Keratinocyte (primary cell): ENCODE measurements around the gene DMKN. TPM values are rescaled to one million over a fixed set of nuclear protein-coding genes. Genes with fewer than 3 reads are reported as not detected.

Experiments
- DNase-seq: peaks from one replicate; pipeline ENCODE4 v3.0.0-alpha.2; 2011; ENCODE audit warnings: low read depth, missing footprints, low spot score
- FAIRE-seq: peaks from 2 replicates; lab custom pipeline; 2011; peaks lifted over from hg19 to GRCh38; lab: Jason Lieb, UNC
- H2AFZ ChIP-seq: 2 replicates; pipeline ENCODE4 v1.6.0; 2012; ENCODE audit warnings: low read length, control low read depth, inconsistent platforms; ENCODE audit not compliant: control insufficient read depth
- H3K27ac ChIP-seq: 2 replicates; pipeline ENCODE4 v1.5.1; 2011; ENCODE audit warnings: low read length; ENCODE audit not compliant: control insufficient read depth, insufficient read depth
- H3K27me3 ChIP-seq: 3 replicates; pipeline ENCODE4 v1.6.0; 2011; ENCODE audit warnings: low read length; ENCODE audit not compliant: control insufficient read depth, insufficient read depth; ENCODE audit errors: extremely low read depth
- H3K36me3 ChIP-seq, 2 experiments: 2 replicates in 1 of 2; 3 replicates in 1 of 2; pipeline ENCODE4 v1.5.1; 2011; ENCODE audit warnings: low read length in 2 of 2, mild to moderate bottlenecking in 1 of 2; ENCODE audit not compliant: control insufficient read depth in 2 of 2, insufficient read depth in 2 of 2; ENCODE audit errors: extremely low read depth in 1 of 2
- H3K4me1 ChIP-seq: 3 replicates; pipeline ENCODE4 v1.5.1; 2011; ENCODE audit warnings: low read length; ENCODE audit not compliant: control insufficient read depth, insufficient read depth; ENCODE audit errors: extremely low read depth
- H3K4me2 ChIP-seq: 3 replicates; pipeline ENCODE4 v1.6.0; 2011; ENCODE audit warnings: low read depth, low read length; ENCODE audit not compliant: control insufficient read depth, insufficient read depth; ENCODE audit errors: extremely low read depth
- H3K4me3 ChIP-seq, 3 experiments: fragments of 200-600 bp in 1 of 3; sonication (generic) in 1 of 3; 2 replicates in 2 of 3; 3 replicates in 1 of 3; pipeline ENCODE4 v1.5.1; 2011 to 2016; ENCODE audit warnings: low read length in 3 of 3, mild to moderate bottlenecking in 3 of 3, control low read depth in 2 of 3, inconsistent platforms in 1 of 3, low read depth in 1 of 3, mixed read lengths in 1 of 3, mixed run types in 1 of 3, moderate library complexity in 1 of 3; ENCODE audit not compliant: control insufficient read depth in 2 of 3, insufficient read depth in 2 of 3; ENCODE audit errors: extremely low read depth in 1 of 3
- H3K79me2 ChIP-seq: 2 replicates; pipeline ENCODE4 v1.6.0; 2012; ENCODE audit warnings: low read length; ENCODE audit not compliant: control insufficient read depth, insufficient read depth
- H3K9ac ChIP-seq: 3 replicates; pipeline ENCODE4 v1.6.0; 2011; ENCODE audit warnings: low read length; ENCODE audit not compliant: control insufficient read depth, insufficient read depth; ENCODE audit errors: extremely low read depth
- H3K9me1 ChIP-seq: 3 replicates; pipeline ENCODE4 v1.6.0; 2011; ENCODE audit warnings: low read length; ENCODE audit not compliant: control insufficient read depth, insufficient read depth; ENCODE audit errors: extremely low read depth
- H3K9me3 ChIP-seq: 2 replicates; pipeline ENCODE4 v1.5.1; 2012; ENCODE audit warnings: low read depth, low read length; ENCODE audit not compliant: control insufficient read depth
- H4K20me1 ChIP-seq: 3 replicates; pipeline ENCODE4 v1.6.0; 2011; ENCODE audit warnings: low read length; ENCODE audit not compliant: control insufficient read depth, insufficient read depth; ENCODE audit errors: extremely low read depth
- EZH2 ChIP-seq: IDR thresholded peaks from one replicate; pipeline ENCODE4 v1.6.1; 2012; ENCODE audit warnings: inconsistent platforms, mild to moderate bottlenecking, low read length, moderate library complexity
- dilution Hi-C: fragments of 300-500 bp; cut with MboI; formaldehyde crosslinking; loops from one replicate; pipeline ENCODE4 v1.7.0; 2020; ENCODE audit warnings: low sequenced_read_pairs; ENCODE audit not compliant: extremely low pct_ligation_motif_present
- polyA plus RNA-seq, 5 experiments: library from polyadenylated mRNA; depleted of rRNA in 3 of 5; stranded (reverse) in 3 of 5; stranded (forward) in 1 of 5; unstranded in 1 of 5; fragments of >200 nt; gene quantifications; 1 replicate in 1 of 5; 2 replicates in 3 of 5; 3 replicates in 1 of 5; pipeline versions ENCODE4 v1.2.1 to v1.2.3, GENCODE V29; 2011 to 2012; ENCODE audit warnings: missing spikeins in 2 of 5, low read depth in 1 of 5, low replicate concordance in 1 of 5
- TF ChIP-seq, protein P1 (sequence below), 3 experiments: IDR thresholded peaks in 1 of 3; conservative IDR thresholded peaks in 1 of 3; optimal IDR thresholded peaks in 1 of 3; 2 replicates in 2 of 3; 3 replicates in 1 of 3; pipeline versions ENCODE3 to v1.5.1; 2011; ENCODE audit warnings: low read length in 3 of 3, mild to moderate bottlenecking in 3 of 3, moderate library complexity in 2 of 3, control low read depth in 1 of 3, inconsistent platforms in 1 of 3; ENCODE audit not compliant: insufficient read depth in 2 of 3; ENCODE audit errors: extremely low read depth in 1 of 3

DMKN gene
- polyA plus RNA-seq, 1 donor (not counting 4 experiments of a cell fraction or from before 2014, with no cell fraction given): 235 TPM

DNA sequence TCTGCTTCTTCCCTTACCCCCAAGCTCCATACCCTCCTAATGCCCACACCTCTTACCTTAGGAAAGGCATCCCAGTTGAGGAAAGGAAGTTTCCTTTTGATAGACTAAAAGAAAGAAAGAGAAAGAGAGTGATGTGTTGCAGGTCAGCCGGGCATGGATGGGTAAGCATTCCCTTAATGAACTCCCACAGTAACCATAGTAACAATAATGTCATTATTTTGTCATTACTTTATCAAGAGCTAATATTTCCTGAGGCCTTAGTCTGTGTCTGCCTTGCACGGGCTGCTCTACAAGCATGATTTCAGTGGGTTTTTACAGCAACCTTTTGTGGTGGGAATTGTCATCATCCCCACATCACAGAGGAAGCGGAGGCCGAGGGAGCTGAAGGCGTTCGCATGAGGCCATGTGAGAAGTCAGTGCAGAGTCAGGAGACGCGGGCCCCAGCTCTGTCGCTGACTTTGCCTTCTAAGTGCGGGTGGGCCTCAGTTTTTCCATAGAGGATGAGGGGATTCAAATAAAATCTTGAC is 25.7 kb downstream of the DMKN start:
- Histone ChIP-seq H3K4me1 (no peaks in the 10 kb centered on the region), H4K20me1 (no peaks in the 10 kb centered on the region), H3K79me2 (no peaks in the 10 kb centered on the region), H3K36me3 (no peaks in the 10 kb centered on the region), H3K9me1 (no peaks in the 10 kb centered on the region), H3K9me3 (no peaks in the 10 kb centered on the region), H3K27ac (no peak overlapping the region), H3K27me3 (peaks cover 20% of the 10 kb centered on the region), H3K4me2 (no peak overlapping the region), H2AFZ (no peak overlapping the region), H3K9ac (no peak overlapping the region), H3K4me3 (no peak overlapping the region)
- dilution Hi-C loops: no loop called here
- TF ChIP-seq, protein P1, sequence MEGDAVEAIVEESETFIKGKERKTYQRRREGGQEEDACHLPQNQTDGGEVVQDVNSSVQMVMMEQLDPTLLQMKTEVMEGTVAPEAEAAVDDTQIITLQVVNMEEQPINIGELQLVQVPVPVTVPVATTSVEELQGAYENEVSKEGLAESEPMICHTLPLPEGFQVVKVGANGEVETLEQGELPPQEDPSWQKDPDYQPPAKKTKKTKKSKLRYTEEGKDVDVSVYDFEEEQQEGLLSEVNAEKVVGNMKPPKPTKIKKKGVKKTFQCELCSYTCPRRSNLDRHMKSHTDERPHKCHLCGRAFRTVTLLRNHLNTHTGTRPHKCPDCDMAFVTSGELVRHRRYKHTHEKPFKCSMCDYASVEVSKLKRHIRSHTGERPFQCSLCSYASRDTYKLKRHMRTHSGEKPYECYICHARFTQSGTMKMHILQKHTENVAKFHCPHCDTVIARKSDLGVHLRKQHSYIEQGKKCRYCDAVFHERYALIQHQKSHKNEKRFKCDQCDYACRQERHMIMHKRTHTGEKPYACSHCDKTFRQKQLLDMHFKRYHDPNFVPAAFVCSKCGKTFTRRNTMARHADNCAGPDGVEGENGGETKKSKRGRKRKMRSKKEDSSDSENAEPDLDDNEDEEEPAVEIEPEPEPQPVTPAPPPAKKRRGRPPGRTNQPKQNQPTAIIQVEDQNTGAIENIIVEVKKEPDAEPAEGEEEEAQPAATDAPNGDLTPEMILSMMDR (optimal IDR thresholded peaks at IDR 0.05 in 1 of 3, IDR thresholded peaks at IDR 0.05 in 1 of 3, conservative IDR thresholded peaks at IDR 0.05 in 1 of 3; ENCODE audit: extremely low read depth in 1 of 3, insufficient read depth in 2 of 3, low read length in 3 of 3): no peak
- TF ChIP-seq EZH2: no peak
- no peak for FAIRE-seq
- DNase-seq: no peak

DNA sequence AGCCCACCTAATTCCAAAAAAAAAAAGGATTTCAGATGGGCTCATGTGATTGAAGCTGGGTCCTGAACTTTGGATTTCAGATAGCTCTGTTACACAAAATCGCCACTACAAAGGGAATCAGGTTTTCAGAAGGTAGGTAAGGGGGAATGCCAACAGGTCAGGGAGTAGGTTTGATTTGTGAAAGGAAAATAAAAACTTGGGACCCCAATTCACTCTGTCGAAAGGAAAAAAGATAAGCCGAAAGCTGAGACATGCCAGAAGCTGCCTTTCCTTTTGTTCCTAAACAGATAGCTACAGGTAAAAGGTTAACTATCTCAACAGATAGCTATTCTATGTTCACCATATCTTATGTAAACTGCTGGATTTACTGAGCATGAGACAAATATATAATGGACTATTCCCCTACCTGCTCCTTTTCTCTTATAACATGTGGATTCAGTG is 27.2 kb downstream of the DMKN start:
- Histone ChIP-seq H3K4me1 (no peaks in the 10 kb centered on the region), H3K4me2 (no peak overlapping the region), H3K36me3 (no peaks in the 10 kb centered on the region), H3K9me3 (no peaks in the 10 kb centered on the region), H3K4me3 (no peak overlapping the region), H2AFZ (no peak overlapping the region), H3K79me2 (no peaks in the 10 kb centered on the region), H3K27me3 (peaks cover 13% of the 10 kb centered on the region), H3K9me1 (no peaks in the 10 kb centered on the region), H4K20me1 (no peaks in the 10 kb centered on the region), H3K9ac (no peak overlapping the region), H3K27ac (no peak overlapping the region)
- no peak for FAIRE-seq
- DNase-seq: no peak
- dilution Hi-C loops: no loop called here
- no peak for TF ChIP-seq EZH2
- TF ChIP-seq, protein P1 (optimal IDR thresholded peaks at IDR 0.05 in 1 of 3, IDR thresholded peaks at IDR 0.05 in 1 of 3, conservative IDR thresholded peaks at IDR 0.05 in 1 of 3; ENCODE audit: extremely low read depth in 1 of 3, insufficient read depth in 2 of 3, low read length in 3 of 3): no peak
